H9 (cell line): ENCODE data around the gene CNNM2. TPM values are rescaled to one million over a fixed set of nuclear protein-coding genes. Genes with fewer than 3 reads are reported as not detected.
A peak's percentile ranks its signal among the peaks of the same experiment; 100 is the strongest.

ENCODE experiments used
- DNase-seq: peaks from one replicate; pipeline ENCODE4 v3.0.0-alpha.2; 2017
- H2AFZ ChIP-seq: one replicate; pipeline ENCODE4 v1.6.1; 2013; ENCODE audit warnings: mild to moderate bottlenecking, low read length, control low read depth, moderate library complexity
- H2AK5ac ChIP-seq: 2 replicates; pipeline ENCODE4 v1.6.1; 2013; ENCODE audit warnings: low read length, control low read depth, mixed read lengths; ENCODE audit not compliant: insufficient read length
- H2BK120ac ChIP-seq: one replicate; pipeline ENCODE4 v1.6.1; 2013; ENCODE audit warnings: low read depth, mild to moderate bottlenecking, low read length, control low read depth, inconsistent platforms; ENCODE audit not compliant: poor library complexity, severe bottlenecking
- H2BK12ac ChIP-seq: 2 replicates; pipeline ENCODE4 v1.6.1; 2013; ENCODE audit warnings: low read length, control low read depth, mixed read lengths, low read depth; ENCODE audit not compliant: insufficient read length
- H2BK15ac ChIP-seq: 2 replicates; pipeline ENCODE4 v1.6.1; 2013; ENCODE audit warnings: low read depth, low read length, control low read depth
- H2BK20ac ChIP-seq: one replicate; pipeline ENCODE4 v1.6.1; 2013; ENCODE audit warnings: low read depth, mild to moderate bottlenecking, low read length, control low read depth, inconsistent platforms; ENCODE audit not compliant: poor library complexity, severe bottlenecking
- H2BK5ac ChIP-seq: 2 replicates; pipeline ENCODE4 v1.6.1; 2013; ENCODE audit warnings: low read length, control low read depth, mixed read lengths; ENCODE audit not compliant: insufficient read length
- H3K14ac ChIP-seq: 2 replicates; pipeline ENCODE4 v1.6.1; 2013; ENCODE audit warnings: low read length, control low read depth; ENCODE audit not compliant: insufficient read depth
- H3K18ac ChIP-seq: 2 replicates; pipeline ENCODE4 v1.6.1; 2013; ENCODE audit warnings: low read depth, mild to moderate bottlenecking, mixed read lengths, low read length, control low read depth; ENCODE audit not compliant: insufficient read length
- H3K23ac ChIP-seq: 2 replicates; pipeline ENCODE4 v1.6.1; 2013; ENCODE audit warnings: low read length, control low read depth, mixed read lengths, low read depth; ENCODE audit not compliant: insufficient read length
- H3K23me2 ChIP-seq: 2 replicates; pipeline ENCODE4 v1.6.1; 2013; ENCODE audit warnings: low read depth, mild to moderate bottlenecking, mixed read lengths, low read length, control low read depth; ENCODE audit not compliant: insufficient read length, poor library complexity, severe bottlenecking
- H3K27ac ChIP-seq: 2 replicates; pipeline ENCODE4 v1.5.1; 2013; ENCODE audit warnings: low read length, control low read depth, mixed read lengths, low read depth; ENCODE audit not compliant: insufficient read length
- H3K27me3 ChIP-seq: 2 replicates; pipeline ENCODE4 v1.6.1; 2013; ENCODE audit warnings: low read length, control low read depth, inconsistent platforms; ENCODE audit not compliant: insufficient read depth
- H3K4ac ChIP-seq: 2 replicates; pipeline ENCODE4 v1.6.1; 2013; ENCODE audit warnings: low read depth, mild to moderate bottlenecking, control low read depth, inconsistent platforms, low read length, moderate library complexity
- H3K4me1 ChIP-seq: 2 replicates; pipeline ENCODE4 v1.6.1; 2013; ENCODE audit warnings: low read length, control low read depth, inconsistent platforms; ENCODE audit not compliant: insufficient read depth
- H3K4me2 ChIP-seq: 2 replicates; pipeline ENCODE4 v1.6.1; 2013; ENCODE audit warnings: low read length, control low read depth, mixed read lengths; ENCODE audit not compliant: insufficient read length, insufficient read depth
- H3K56ac ChIP-seq: 2 replicates; pipeline ENCODE4 v1.6.1; 2013; ENCODE audit warnings: low read depth, mild to moderate bottlenecking, mixed read lengths, low read length, control low read depth; ENCODE audit not compliant: insufficient read length
- H3K79me1 ChIP-seq: 2 replicates; pipeline ENCODE4 v1.6.1; 2013; ENCODE audit warnings: low read depth, mild to moderate bottlenecking, moderate library complexity, low read length, control low read depth, inconsistent platforms; ENCODE audit not compliant: insufficient read depth, poor library complexity, severe bottlenecking
- H3K79me2 ChIP-seq: 2 replicates; pipeline ENCODE4 v1.6.1; 2013; ENCODE audit warnings: low read length, control low read depth, inconsistent platforms; ENCODE audit not compliant: insufficient read depth
- H3K9ac ChIP-seq: 2 replicates; pipeline ENCODE4 v1.6.1; 2013; ENCODE audit warnings: low read length, control low read depth, mixed read lengths; ENCODE audit not compliant: insufficient read length; ENCODE audit errors: extremely low read depth
- H3K9me3 ChIP-seq: one replicate; pipeline ENCODE4 v1.6.1; 2013; ENCODE audit warnings: low read depth, low read length, inconsistent platforms; ENCODE audit not compliant: control insufficient read depth
- H3T11ph ChIP-seq: one replicate; pipeline ENCODE4 v1.6.1; 2013; ENCODE audit warnings: mild to moderate bottlenecking, low read length, control low read depth, inconsistent platforms
- H4K20me1 ChIP-seq: one replicate; pipeline ENCODE4 v1.6.1; 2013; ENCODE audit not compliant: control insufficient read depth, insufficient read length, insufficient read depth
- H4K5ac ChIP-seq: 2 replicates; pipeline ENCODE4 v1.6.1; 2013; ENCODE audit warnings: low read depth, mild to moderate bottlenecking, mixed read lengths, low read length, control low read depth; ENCODE audit not compliant: insufficient read length
- H4K8ac ChIP-seq: replicated peaks from 2 replicates; pipeline ENCODE4 v1.6.1; 2013; ENCODE audit warnings: low read length, control low read depth, mixed read lengths, low read depth; ENCODE audit not compliant: insufficient read length
- H4K91ac ChIP-seq: 2 replicates; pipeline ENCODE4 v1.6.1; 2013; ENCODE audit warnings: low read depth, mild to moderate bottlenecking, moderate library complexity, mixed read lengths, low read length, control low read depth; ENCODE audit not compliant: insufficient read length
- H3K27ac Mint-ChIP-seq, 3 experiments: 2 replicates in 2 of 3; 3 replicates in 1 of 3; pipeline ENCODE4 v1.8.0; 2020 to 2021; ENCODE audit warnings: mixed read lengths in 3 of 3, mild to moderate bottlenecking in 1 of 3, moderate library complexity in 1 of 3
- H3K27me3 Mint-ChIP-seq: 2 replicates; pipeline ENCODE4 v1.8.0; 2021; ENCODE audit warnings: low read depth, mild to moderate bottlenecking, moderate library complexity, mixed read lengths
- H3K36me3 Mint-ChIP-seq, 3 experiments: 2 replicates in 2 of 3; 3 replicates in 1 of 3; pipeline ENCODE4 v1.8.0; 2020 to 2021; ENCODE audit warnings: low read depth in 3 of 3, mixed read lengths in 3 of 3; ENCODE audit not compliant: insufficient read depth in 1 of 3
- H3K4me1 Mint-ChIP-seq, 2 experiments: 2 replicates each; pipeline ENCODE4 v1.8.0; 2020; ENCODE audit warnings: mixed read lengths in 2 of 2
- H3K4me3 Mint-ChIP-seq, 2 experiments: 2 replicates in 1 of 2; 3 replicates in 1 of 2; pipeline ENCODE4 v1.8.0; 2020 to 2021; ENCODE audit warnings: mild to moderate bottlenecking in 2 of 2, mixed read lengths in 2 of 2, moderate library complexity in 1 of 2
- H3K9me3 Mint-ChIP-seq, 2 experiments: 2 replicates in 1 of 2; 3 replicates in 1 of 2; pipeline ENCODE4 v1.8.0; 2020; ENCODE audit warnings: mild to moderate bottlenecking in 2 of 2, mixed read lengths in 2 of 2, moderate library complexity in 1 of 2
- WGBS: extraction: QIAGEN DNeasy Blood & Tissue Kit; methylation state at CpG from one replicate; pipeline ENCODE4 v1.1.7; 2013; ENCODE audit warnings: missing lambda C conversion rate, low lambda C conversion rate, mixed read lengths; ENCODE audit not compliant: insufficient read length; ENCODE audit errors: extremely low coverage; 5-methylcytosine and 5-hydroxymethylcytosine counted together
- total RNA-seq: library from RNA; stranded (reverse); gene quantifications from 2 replicates; pipeline ENCODE4 v1.2.1, GENCODE V29; 2021
- TF ChIP-seq, protein P1 (sequence below): fragments of 200-600 bp; sonication (generic); conservative IDR thresholded peaks from 3 replicates; pipeline ENCODE4 v1.8.0; 2021; ENCODE audit warnings: antibody characterized with exemption, mild to moderate bottlenecking

The CNNM2 gene
- total RNA-seq, 1 experiment from 2014 or later, result 17.5 TPM

DNA sequence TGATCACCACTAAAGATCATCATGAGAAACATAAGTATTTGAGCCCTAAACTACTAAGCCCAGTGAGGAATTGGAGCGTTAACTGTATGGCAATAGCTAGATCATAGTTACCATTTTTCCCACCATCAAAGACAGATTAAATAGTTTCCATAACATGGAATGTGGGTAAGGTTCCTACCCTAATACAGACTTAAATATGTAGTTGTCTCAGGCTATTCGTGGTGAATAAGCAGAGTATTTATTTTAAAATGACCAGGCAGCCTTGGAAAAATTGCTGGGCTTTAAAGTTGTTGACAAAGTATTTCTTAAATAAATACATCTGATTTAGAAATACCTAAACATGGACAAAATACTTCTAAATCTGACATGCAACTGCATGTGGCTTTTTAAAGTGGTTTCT is 168.2 kb downstream of the CNNM2 start:
- no CpG with 5 or more reads among the region's 2 CpGs for WGBS
- Mint-ChIP-seq H3K9me3 (no peaks in the 10 kb centered on the region), H3K27ac (0 out of 7 replicates have a peak overlapping the region, but pooled peaks of 1 of the 3 experiments have one; percentile 55), H3K36me3 (peaks cover 15 to 58% (median 42%) of the 10 kb centered on the region in 3 experiments; a peak in 6 of 7 replicates), H3K4me1 (no peaks in the 10 kb centered on the region), H3K4me3 (no peak overlapping the region), H3K27me3 (no peaks in the 10 kb centered on the region)
- no peak overlapping the region for H4K91ac ChIP-seq
- H3T11ph ChIP-seq, result no peak overlapping the region
- H4K8ac ChIP-seq, result no peak overlapping the region
- H3K18ac ChIP-seq, result no peak overlapping the region
- H2BK20ac ChIP-seq, result no peak overlapping the region
- H2BK120ac ChIP-seq, result no peak overlapping the region
- no peak overlapping the region for H3K9ac ChIP-seq
- H2AK5ac ChIP-seq, result no peak overlapping the region
- no peaks in the 10 kb centered on the region for H3K9me3 ChIP-seq
- no peaks in the 10 kb centered on the region for H3K79me2 ChIP-seq
- no peak overlapping the region for H4K5ac ChIP-seq
- H2BK15ac ChIP-seq, result no peak overlapping the region
- DNase-seq, result no peak
- H4K20me1 ChIP-seq, result no peaks in the 10 kb centered on the region
- H3K27ac ChIP-seq, result no peak overlapping the region
- no peaks in the 10 kb centered on the region for H3K23me2 ChIP-seq
- H3K14ac ChIP-seq, result no peak overlapping the region
- no peak overlapping the region for H3K4me2 ChIP-seq
- no peaks in the 10 kb centered on the region for H3K79me1 ChIP-seq
- no peaks in the 10 kb centered on the region for H3K4me1 ChIP-seq
- H2AFZ ChIP-seq, result no peak overlapping the region
- H2BK12ac ChIP-seq, result no peak overlapping the region
- no peak overlapping the region for H3K4ac ChIP-seq
- no peak overlapping the region for H2BK5ac ChIP-seq
- H3K56ac ChIP-seq, result no peak overlapping the region
- TF ChIP-seq, protein P1, sequence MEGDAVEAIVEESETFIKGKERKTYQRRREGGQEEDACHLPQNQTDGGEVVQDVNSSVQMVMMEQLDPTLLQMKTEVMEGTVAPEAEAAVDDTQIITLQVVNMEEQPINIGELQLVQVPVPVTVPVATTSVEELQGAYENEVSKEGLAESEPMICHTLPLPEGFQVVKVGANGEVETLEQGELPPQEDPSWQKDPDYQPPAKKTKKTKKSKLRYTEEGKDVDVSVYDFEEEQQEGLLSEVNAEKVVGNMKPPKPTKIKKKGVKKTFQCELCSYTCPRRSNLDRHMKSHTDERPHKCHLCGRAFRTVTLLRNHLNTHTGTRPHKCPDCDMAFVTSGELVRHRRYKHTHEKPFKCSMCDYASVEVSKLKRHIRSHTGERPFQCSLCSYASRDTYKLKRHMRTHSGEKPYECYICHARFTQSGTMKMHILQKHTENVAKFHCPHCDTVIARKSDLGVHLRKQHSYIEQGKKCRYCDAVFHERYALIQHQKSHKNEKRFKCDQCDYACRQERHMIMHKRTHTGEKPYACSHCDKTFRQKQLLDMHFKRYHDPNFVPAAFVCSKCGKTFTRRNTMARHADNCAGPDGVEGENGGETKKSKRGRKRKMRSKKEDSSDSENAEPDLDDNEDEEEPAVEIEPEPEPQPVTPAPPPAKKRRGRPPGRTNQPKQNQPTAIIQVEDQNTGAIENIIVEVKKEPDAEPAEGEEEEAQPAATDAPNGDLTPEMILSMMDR, result no peak
- no peak overlapping the region for H3K23ac ChIP-seq
- no peaks in the 10 kb centered on the region for H3K27me3 ChIP-seq
